DOHH2 (cell line): Measurements from ENCODE around the gene AKAP13.

Source experiments
- EZH2phosphoT487 ChIP-seq: fragments of 200-600 bp; sonication (generic); IDR thresholded peaks from 2 replicates; pipeline ENCODE4 v1.6.1; 2017; ENCODE audit warnings: borderline replicate concordance, mild to moderate bottlenecking, antibody characterized with exemption, low read length, moderate library complexity, mixed read lengths
- TF ChIP-seq, protein P1 (sequence below): fragments of 200-600 bp; sonication (generic); IDR thresholded peaks from one replicate; pipeline ENCODE4 v1.5.1; 2014; ENCODE audit warnings: antibody characterized with exemption, mild to moderate bottlenecking, low read depth, low read length; ENCODE audit not compliant: poor library complexity, severe bottlenecking

DNA sequence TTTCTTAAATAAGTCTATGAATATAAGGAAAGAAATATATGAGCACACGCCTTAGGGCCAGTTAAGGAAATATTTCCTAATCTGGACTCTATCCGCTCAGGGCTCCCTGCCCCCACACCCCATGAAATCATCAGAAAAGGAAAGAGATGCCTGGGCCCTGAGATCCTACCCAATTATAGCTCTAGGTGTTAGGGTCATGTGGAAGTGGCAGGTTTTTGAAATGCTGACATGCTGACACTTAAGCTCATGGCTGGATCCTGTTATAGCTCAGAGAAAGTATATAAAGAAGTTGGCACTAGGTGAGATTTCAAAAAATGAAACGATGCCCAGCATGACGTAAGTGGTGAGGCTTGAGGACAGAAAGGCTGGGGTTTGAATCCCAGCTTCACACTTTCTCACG is 43.5 kb upstream of the AKAP13 start:
- TF ChIP-seq, protein P1, sequence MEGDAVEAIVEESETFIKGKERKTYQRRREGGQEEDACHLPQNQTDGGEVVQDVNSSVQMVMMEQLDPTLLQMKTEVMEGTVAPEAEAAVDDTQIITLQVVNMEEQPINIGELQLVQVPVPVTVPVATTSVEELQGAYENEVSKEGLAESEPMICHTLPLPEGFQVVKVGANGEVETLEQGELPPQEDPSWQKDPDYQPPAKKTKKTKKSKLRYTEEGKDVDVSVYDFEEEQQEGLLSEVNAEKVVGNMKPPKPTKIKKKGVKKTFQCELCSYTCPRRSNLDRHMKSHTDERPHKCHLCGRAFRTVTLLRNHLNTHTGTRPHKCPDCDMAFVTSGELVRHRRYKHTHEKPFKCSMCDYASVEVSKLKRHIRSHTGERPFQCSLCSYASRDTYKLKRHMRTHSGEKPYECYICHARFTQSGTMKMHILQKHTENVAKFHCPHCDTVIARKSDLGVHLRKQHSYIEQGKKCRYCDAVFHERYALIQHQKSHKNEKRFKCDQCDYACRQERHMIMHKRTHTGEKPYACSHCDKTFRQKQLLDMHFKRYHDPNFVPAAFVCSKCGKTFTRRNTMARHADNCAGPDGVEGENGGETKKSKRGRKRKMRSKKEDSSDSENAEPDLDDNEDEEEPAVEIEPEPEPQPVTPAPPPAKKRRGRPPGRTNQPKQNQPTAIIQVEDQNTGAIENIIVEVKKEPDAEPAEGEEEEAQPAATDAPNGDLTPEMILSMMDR: no peak
- TF ChIP-seq EZH2phosphoT487: no peak
